Ramos (cell line): ENCODE data around the gene B4GALT2.

Source experiments
- in situ Hi-C: fragments of 300-500 bp; cut with MboI; formaldehyde crosslinking; loops from one replicate; pipeline ENCODE4 v1.14.3; 2022; ENCODE audit warnings: low sequenced_read_pairs; ENCODE audit not compliant: unreplicated experiment

B4GALT2 gene

GRCh38 chr1:43945674-43946235 is 33.3 kb upstream of the B4GALT2 start:
- in situ Hi-C loops: no loop called here

- in situ Hi-C loops: no loop called here
Measured at GRCh38 chr1:43946236-43947060, 32.6 kb upstream of the B4GALT2 start, which contains the start of gene IPO13. TSS of gene IPO13 (plus strand) at chr1:43946950. CDS start at chr1:43947601, 651 bp downstream.

- in situ Hi-C loops: no loop called here
Measured at GRCh38 chr1:43947061-43947873, 31.7 kb upstream of the B4GALT2 start.

GRCh38 chr1:43947874-43948437 is 31.1 kb upstream of the B4GALT2 start:
- in situ Hi-C loops: no loop called here

GRCh38 chr1:43949678-43950077 is 29.3 kb upstream of the B4GALT2 start:
- in situ Hi-C loops: no loop called here

- in situ Hi-C loops: no loop called here
Measured at GRCh38 chr1:43951021-43951985, 27.7 kb upstream of the B4GALT2 start.

GRCh38 chr1:43952731-43953346 is 26.2 kb upstream of the B4GALT2 start:
- in situ Hi-C loops: no loop called here

- in situ Hi-C loops: no loop called here
Measured at GRCh38 chr1:43953361-43953760, 25.6 kb upstream of the B4GALT2 start.

- in situ Hi-C loops: no loop called here
Measured at GRCh38 chr1:43954036-43954435, 25.0 kb upstream of the B4GALT2 start.

- in situ Hi-C loops: no loop called here
Measured at GRCh38 chr1:43956234-43956633, 22.8 kb upstream of the B4GALT2 start.

GRCh38 chr1:43957407-43958040 is 21.5 kb upstream of the B4GALT2 start:
- in situ Hi-C loops: no loop called here

- in situ Hi-C loops: no loop called here
Measured at GRCh38 chr1:43958351-43959255, 20.4 kb upstream of the B4GALT2 start.

GRCh38 chr1:43960798-43961197 is 18.2 kb upstream of the B4GALT2 start:
- in situ Hi-C loops: no loop called here

- in situ Hi-C loops: no loop called here
Measured at GRCh38 chr1:43961692-43962091, 17.3 kb upstream of the B4GALT2 start.

GRCh38 chr1:43962324-43962723 is 16.7 kb upstream of the B4GALT2 start:
- in situ Hi-C loops: no loop called here

- in situ Hi-C loops: no loop called here
Measured at GRCh38 chr1:43963006-43963405, 16.0 kb upstream of the B4GALT2 start.

GRCh38 chr1:43963890-43964289 is 15.1 kb upstream of the B4GALT2 start:
- in situ Hi-C loops: no loop called here

- in situ Hi-C loops: no loop called here
Measured at GRCh38 chr1:43965316-43965715, 13.7 kb upstream of the B4GALT2 start.
